Cardiac muscle cell (in vitro differentiated cells and primary cell): ENCODE data around the gene SEC31B. TPM values are rescaled to one million over a fixed set of nuclear protein-coding genes. Genes with fewer than 3 reads are reported as not detected.

Source experiments
- DNase-seq, 2 donors: peaks; one replicate each; pipeline versions ENCODE4 v3.0.0 to v3.0.0-alpha.2; 2010 to 2017; ENCODE audit warnings: low read depth in 1 of 2, low spot score in 1 of 2
- H3K27ac ChIP-seq: fragments of 200-600 bp; sonication (generic); 2 replicates; pipeline ENCODE4 v1.5.1; 2016
- H3K27me3 ChIP-seq: fragments of 200-600 bp; sonication (generic); 2 replicates; pipeline ENCODE4 v1.6.0; 2016; ENCODE audit warnings: control low read depth
- H3K36me3 ChIP-seq: fragments of 200-600 bp; sonication (generic); 2 replicates; pipeline ENCODE4 v1.5.1; 2016; ENCODE audit warnings: control low read depth
- H3K4me1 ChIP-seq: fragments of 200-600 bp; sonication (generic); 2 replicates; pipeline ENCODE4 v1.8.1; 2017; ENCODE audit warnings: low read depth, mild to moderate bottlenecking, mixed run types
- H3K4me3 ChIP-seq: fragments of 200-600 bp; sonication (generic); 2 replicates; pipeline ENCODE4 v1.5.1; 2016; ENCODE audit warnings: mild to moderate bottlenecking
- H3K9me3 ChIP-seq: fragments of 200-600 bp; sonication (generic); 2 replicates; pipeline ENCODE4 v1.5.1; 2017; ENCODE audit warnings: low read depth, mild to moderate bottlenecking, control low read depth
- polyA plus RNA-seq: library from polyadenylated mRNA; unstranded; fragments of >200 nt; fragmentation: Nextera tagmentation; extraction: Ambion mirVana; gene quantifications from 2 replicates; pipeline ENCODE4 v1.2.1, GENCODE V29; 2016
- total RNA-seq: library from RNA; depleted of rRNA; stranded (reverse); fragments of >200 nt; gene quantifications from 2 replicates; pipeline ENCODE4 v1.2.3, GENCODE V29; 2016
- TF ChIP-seq, protein P1 (sequence below): IDR thresholded peaks from 2 replicates; pipeline ENCODE4 v1.5.1; 2012; ENCODE audit warnings: low read depth, mild to moderate bottlenecking, low read length

SEC31B gene
- total and polyA plus RNA-seq, 2 experiments from 2014 or later: 13.2 to 23.1 TPM

- TF ChIP-seq, protein P1, sequence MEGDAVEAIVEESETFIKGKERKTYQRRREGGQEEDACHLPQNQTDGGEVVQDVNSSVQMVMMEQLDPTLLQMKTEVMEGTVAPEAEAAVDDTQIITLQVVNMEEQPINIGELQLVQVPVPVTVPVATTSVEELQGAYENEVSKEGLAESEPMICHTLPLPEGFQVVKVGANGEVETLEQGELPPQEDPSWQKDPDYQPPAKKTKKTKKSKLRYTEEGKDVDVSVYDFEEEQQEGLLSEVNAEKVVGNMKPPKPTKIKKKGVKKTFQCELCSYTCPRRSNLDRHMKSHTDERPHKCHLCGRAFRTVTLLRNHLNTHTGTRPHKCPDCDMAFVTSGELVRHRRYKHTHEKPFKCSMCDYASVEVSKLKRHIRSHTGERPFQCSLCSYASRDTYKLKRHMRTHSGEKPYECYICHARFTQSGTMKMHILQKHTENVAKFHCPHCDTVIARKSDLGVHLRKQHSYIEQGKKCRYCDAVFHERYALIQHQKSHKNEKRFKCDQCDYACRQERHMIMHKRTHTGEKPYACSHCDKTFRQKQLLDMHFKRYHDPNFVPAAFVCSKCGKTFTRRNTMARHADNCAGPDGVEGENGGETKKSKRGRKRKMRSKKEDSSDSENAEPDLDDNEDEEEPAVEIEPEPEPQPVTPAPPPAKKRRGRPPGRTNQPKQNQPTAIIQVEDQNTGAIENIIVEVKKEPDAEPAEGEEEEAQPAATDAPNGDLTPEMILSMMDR: no peak
- Histone ChIP-seq H3K4me1 (peaks cover 7% of the 10 kb centered on the region), H3K27me3 (no peaks in the 10 kb centered on the region), H3K4me3 (peak overlapping the region; percentile 98), H3K36me3 (peaks cover 25% of the 10 kb centered on the region), H3K9me3 (no peaks in the 10 kb centered on the region), H3K27ac (peak overlapping the region; percentile 17)
- no peak for DNase-seq
Observed at GRCh38 chr10:100528921-100529474, 9.3 kb upstream of the SEC31B start.

DNA sequence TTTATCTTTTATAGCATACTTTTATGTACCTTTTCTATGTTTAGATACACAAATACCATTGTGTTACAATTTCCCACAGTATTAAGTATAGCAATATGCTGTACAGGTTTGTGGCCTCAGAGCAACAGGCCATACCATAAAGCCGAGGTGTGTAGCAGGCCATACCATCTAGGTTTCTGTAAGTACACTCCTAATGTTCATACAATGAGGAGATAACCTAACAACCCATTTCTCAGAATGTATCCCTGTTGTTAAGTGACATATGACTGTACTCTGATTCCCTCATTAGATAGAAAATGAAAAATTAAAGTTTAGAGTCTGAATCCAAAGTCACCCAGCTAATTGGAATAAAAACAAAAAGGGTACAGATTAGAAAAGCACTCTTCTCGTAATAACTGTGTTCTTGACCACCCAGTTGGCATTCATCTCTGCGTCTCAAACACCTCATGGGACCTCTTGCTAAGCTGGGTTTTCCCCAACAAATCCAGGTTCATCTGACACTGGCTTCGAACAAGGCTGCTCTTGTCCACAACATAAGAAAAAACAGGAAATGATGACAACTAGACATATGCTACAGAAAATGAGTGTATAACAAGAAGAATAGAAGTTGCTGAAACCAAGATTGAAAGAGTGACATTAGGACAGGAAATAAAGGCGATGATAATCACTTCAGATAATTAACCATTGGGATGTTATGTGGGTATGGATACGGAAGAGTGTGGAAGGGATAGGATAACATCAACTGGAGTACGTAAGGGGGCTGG, 8.6 kb upstream of the SEC31B start:
- peaks cover 7% of the 10 kb centered on the region for H3K4me1 ChIP-seq
- H3K27me3 ChIP-seq: no peaks in the 10 kb centered on the region
- peak in 1 of 2 donors; percentile 15 for DNase-seq
- H3K9me3 ChIP-seq: no peaks in the 10 kb centered on the region
- peak overlapping the region; percentile 98 for H3K4me3 ChIP-seq
- TF ChIP-seq, protein P1: no peak
- H3K36me3 ChIP-seq: peaks cover 27% of the 10 kb centered on the region
- no peak overlapping the region for H3K27ac ChIP-seq

DNA sequence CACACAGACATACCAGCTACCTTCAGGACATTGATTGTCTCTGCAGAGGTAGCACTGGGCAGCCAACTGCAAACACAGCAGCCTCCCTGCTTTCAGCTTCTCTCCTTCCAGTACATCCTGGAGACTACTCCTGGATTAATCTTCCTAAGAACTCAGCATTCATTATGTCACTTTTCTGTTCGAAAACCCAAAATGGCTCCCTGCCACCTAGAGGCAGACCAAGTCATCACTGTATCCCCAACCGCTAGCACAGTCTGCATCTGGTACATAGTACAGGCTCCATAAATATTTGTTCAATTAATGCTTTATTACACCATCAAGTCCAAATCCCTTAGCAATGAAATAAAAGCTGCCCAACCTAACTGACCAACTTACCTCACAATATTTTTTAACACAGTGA, 5.0 kb upstream of the SEC31B start:
- Histone ChIP-seq H3K9me3 (no peaks in the 10 kb centered on the region), H3K27me3 (peaks cover 11% of the 10 kb centered on the region), H3K27ac (no peak overlapping the region), H3K4me1 (peaks cover 7% of the 10 kb centered on the region), H3K4me3 (no peak overlapping the region), H3K36me3 (peaks cover 27% of the 10 kb centered on the region)
- no peak for DNase-seq
- TF ChIP-seq, protein P1: no peak

DNA sequence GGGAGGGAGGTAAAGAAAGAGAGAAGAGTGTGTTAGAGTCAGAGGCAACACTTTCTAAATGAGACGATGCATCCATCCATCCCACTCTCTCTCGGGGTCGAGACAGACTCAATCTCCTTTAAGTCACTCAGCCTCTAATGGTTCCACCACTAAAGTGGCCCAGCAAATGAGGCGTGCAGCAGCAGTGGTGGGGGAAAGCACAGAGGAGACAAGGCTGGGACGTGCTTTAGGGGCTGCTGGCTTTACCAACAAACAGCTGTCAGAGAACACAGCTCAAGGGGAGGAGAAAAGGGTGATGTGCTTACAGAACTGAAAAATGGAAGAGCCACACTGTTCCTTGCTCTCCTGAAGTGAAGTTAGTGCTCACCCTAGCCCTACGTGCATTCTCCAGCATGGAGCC, 4.5 kb upstream of the SEC31B start:
- Histone ChIP-seq H3K9me3 (no peaks in the 10 kb centered on the region), H3K27me3 (peaks cover 11% of the 10 kb centered on the region), H3K4me3 (no peak overlapping the region), H3K4me1 (peaks cover 7% of the 10 kb centered on the region), H3K27ac (no peak overlapping the region), H3K36me3 (peaks cover 27% of the 10 kb centered on the region)
- DNase-seq: no peak
- TF ChIP-seq, protein P1: no peak

- H3K27me3 ChIP-seq: peaks cover 11% of the 10 kb centered on the region
- DNase-seq: no peak
- H3K9me3 ChIP-seq: no peaks in the 10 kb centered on the region
- TF ChIP-seq, protein P1: no peak
- no peak overlapping the region for H3K4me3 ChIP-seq
- no peaks in the 10 kb centered on the region for H3K4me1 ChIP-seq
- peaks cover 27% of the 10 kb centered on the region for H3K36me3 ChIP-seq
- H3K27ac ChIP-seq: no peak overlapping the region
Observed at GRCh38 chr10:100522945-100523344, 3.3 kb upstream of the SEC31B start.
